ENCODE measurements around the gene SMURF1.

The SMURF1 gene

DNA sequence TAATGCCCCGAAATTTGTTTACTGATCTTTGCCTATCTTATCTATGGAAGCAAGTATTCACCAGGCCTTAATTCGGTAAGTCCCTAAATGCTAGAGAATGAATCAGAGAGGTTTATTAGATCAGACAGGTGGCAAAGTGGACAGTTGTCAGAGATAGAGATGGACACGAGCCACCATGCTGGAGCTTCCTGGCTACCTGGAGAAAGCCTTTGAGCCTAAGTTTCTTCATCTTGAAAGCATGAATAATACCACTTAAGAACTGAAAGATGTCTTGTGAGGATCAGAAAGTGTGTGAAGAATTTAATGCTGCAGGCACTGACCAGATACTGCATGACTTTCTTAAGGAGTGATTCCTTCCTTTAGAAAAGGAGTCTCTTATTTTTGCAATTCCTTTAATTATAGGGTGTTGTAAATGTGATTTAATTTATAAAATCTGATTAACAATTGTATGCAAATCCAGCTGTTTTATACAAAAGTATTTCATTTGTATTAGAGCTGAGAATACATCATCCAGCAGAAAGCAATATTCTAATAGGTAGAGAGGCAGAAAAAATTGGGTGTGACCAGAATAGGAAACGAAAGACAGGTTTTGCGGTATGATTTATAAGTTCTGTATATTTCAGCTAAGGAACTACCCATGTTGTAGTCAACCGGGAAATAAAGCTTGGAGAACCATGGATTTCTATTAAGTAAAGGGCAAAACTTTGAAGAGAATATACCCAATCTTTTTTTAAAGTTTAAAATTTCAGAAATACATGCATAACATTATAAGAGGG, 82.7 kb downstream of the SMURF1 start:
- Histone ChIP-seq H3K4me1 (ENCODE audit: control insufficient read depth in 2 of 2, insufficient read depth in 1 of 2, low read depth in 1 of 2, low read length in 2 of 2) (no peaks in the 10 kb centered on the region), H4K91ac (ENCODE audit: low read depth, low read length, poor library complexity) (no peak overlapping the region), H4K8ac (ENCODE audit: low read depth, low read length) (no peak overlapping the region), H3K9ac (ENCODE audit: low read depth, low read length, poor library complexity) (no peak overlapping the region), H2BK12ac (ENCODE audit: low read length) (no peak overlapping the region), H3K79me1 (ENCODE audit: low read depth, low read length) (no peaks in the 10 kb centered on the region), H3K4me2 (ENCODE audit: insufficient read depth, low read length, poor library complexity, severe bottlenecking) (no peak overlapping the region), H3K27ac (replicated peaks; ENCODE audit: low read length) (no peak overlapping the region), H2AK5ac (ENCODE audit: low read depth, low read length) (no peak overlapping the region), H3K4me3 (ENCODE audit: low read length in 2 of 2) (no peak overlapping the region), H3K14ac (ENCODE audit: low read length) (no peak overlapping the region), H2AFZ (ENCODE audit: low read length) (no peak overlapping the region), H3K23ac (ENCODE audit: low read depth, low read length, poor library complexity) (no peak overlapping the region), H3K4ac (ENCODE audit: low read length) (no peak overlapping the region), H3K36me3 (replicated peaks in 1 of 2; ENCODE audit: control insufficient read depth in 2 of 2, insufficient read depth in 2 of 2, low read length in 2 of 2) (peaks cover 5 to 29% of the 10 kb centered on the region in 2 donors), H2BK5ac (ENCODE audit: low read length) (no peak overlapping the region), H3K27me3 (ENCODE audit: control insufficient read depth in 3 of 3, insufficient read depth in 3 of 3, low read depth in 1 of 3, low read length in 3 of 3) (no peaks in the 10 kb centered on the region), H3K9me3 (replicated peaks in 1 of 2; ENCODE audit: control insufficient read depth in 2 of 2, insufficient read depth in 1 of 2, low read depth in 1 of 2, low read length in 2 of 2) (no peaks in the 10 kb centered on the region), H2BK15ac (ENCODE audit: low read length) (no peak overlapping the region), H3K18ac (ENCODE audit: low read length) (no peak overlapping the region), H2BK120ac (ENCODE audit: low read depth, low read length) (no peak overlapping the region)
- no CpG with 5 or more reads among the region's 6 CpGs for WGBS, 2 donors (ENCODE audit: extremely low coverage in 2 of 2, insufficient read length in 2 of 2, insufficient replicate concordance in 1 of 2)
- DNase-seq (ENCODE audit: low spot score) = no peak

- Histone ChIP-seq H3K9ac (ENCODE audit: low read depth, low read length, poor library complexity) (no peak overlapping the region), H3K4me3 (ENCODE audit: low read length in 2 of 2) (no peak overlapping the region), H2AK5ac (ENCODE audit: low read depth, low read length) (no peak overlapping the region), H3K79me1 (ENCODE audit: low read depth, low read length) (no peaks in the 10 kb centered on the region), H3K4me1 (ENCODE audit: control insufficient read depth in 2 of 2, insufficient read depth in 1 of 2, low read depth in 1 of 2, low read length in 2 of 2) (no peaks in the 10 kb centered on the region), H4K91ac (ENCODE audit: low read depth, low read length, poor library complexity) (no peak overlapping the region), H3K27ac (replicated peaks; ENCODE audit: low read length) (no peak overlapping the region), H3K4ac (ENCODE audit: low read length) (no peak overlapping the region), H3K36me3 (replicated peaks in 1 of 2; ENCODE audit: control insufficient read depth in 2 of 2, insufficient read depth in 2 of 2, low read length in 2 of 2) (peaks cover 31 to 80% of the 10 kb centered on the region in 2 donors), H2BK5ac (ENCODE audit: low read length) (no peak overlapping the region), H3K9me3 (replicated peaks in 1 of 2; ENCODE audit: control insufficient read depth in 2 of 2, insufficient read depth in 1 of 2, low read depth in 1 of 2, low read length in 2 of 2) (no peaks in the 10 kb centered on the region), H3K23ac (ENCODE audit: low read depth, low read length, poor library complexity) (no peak overlapping the region), H3K27me3 (ENCODE audit: control insufficient read depth in 3 of 3, insufficient read depth in 3 of 3, low read depth in 1 of 3, low read length in 3 of 3) (no peaks in the 10 kb centered on the region), H3K4me2 (ENCODE audit: insufficient read depth, low read length, poor library complexity, severe bottlenecking) (no peak overlapping the region), H3K14ac (ENCODE audit: low read length) (no peak overlapping the region), H2BK12ac (ENCODE audit: low read length) (no peak overlapping the region), H4K8ac (ENCODE audit: low read depth, low read length) (no peak overlapping the region), H2AFZ (ENCODE audit: low read length) (no peak overlapping the region), H2BK15ac (ENCODE audit: low read length) (no peak overlapping the region), H2BK120ac (ENCODE audit: low read depth, low read length) (no peak overlapping the region), H3K18ac (ENCODE audit: low read length) (no peak overlapping the region)
- WGBS, 2 donors (ENCODE audit: extremely low coverage in 2 of 2, insufficient read length in 2 of 2, insufficient replicate concordance in 1 of 2) = no CpG with 5 or more reads among the region's 9 CpGs
- no peak for DNase-seq (ENCODE audit: low spot score)
Measured at GRCh38 chr7:99054781-99055180, 89.1 kb downstream of the SMURF1 start.

GRCh38 chr7:99050971-99051370, 92.9 kb downstream of the SMURF1 start:
- Histone ChIP-seq H2AK5ac (ENCODE audit: low read depth, low read length) (no peak overlapping the region), H3K4ac (ENCODE audit: low read length) (no peak overlapping the region), H3K4me3 (ENCODE audit: low read length in 2 of 2) (no peak overlapping the region), H3K9me3 (replicated peaks in 1 of 2; ENCODE audit: control insufficient read depth in 2 of 2, insufficient read depth in 1 of 2, low read depth in 1 of 2, low read length in 2 of 2) (no peaks in the 10 kb centered on the region), H4K91ac (ENCODE audit: low read depth, low read length, poor library complexity) (no peak overlapping the region), H3K14ac (ENCODE audit: low read length) (no peak overlapping the region), H2BK12ac (ENCODE audit: low read length) (no peak overlapping the region), H3K9ac (ENCODE audit: low read depth, low read length, poor library complexity) (no peak overlapping the region), H3K23ac (ENCODE audit: low read depth, low read length, poor library complexity) (no peak overlapping the region), H3K36me3 (replicated peaks in 1 of 2; ENCODE audit: control insufficient read depth in 2 of 2, insufficient read depth in 2 of 2, low read length in 2 of 2) (peaks cover 45 to 92% of the 10 kb centered on the region in 2 donors), H3K27me3 (ENCODE audit: control insufficient read depth in 3 of 3, insufficient read depth in 3 of 3, low read depth in 1 of 3, low read length in 3 of 3) (no peaks in the 10 kb centered on the region), H2BK15ac (ENCODE audit: low read length) (no peak overlapping the region), H3K4me1 (ENCODE audit: control insufficient read depth in 2 of 2, insufficient read depth in 1 of 2, low read depth in 1 of 2, low read length in 2 of 2) (no peaks in the 10 kb centered on the region), H4K8ac (ENCODE audit: low read depth, low read length) (no peak overlapping the region), H2BK120ac (ENCODE audit: low read depth, low read length) (no peak overlapping the region), H2BK5ac (ENCODE audit: low read length) (no peak overlapping the region), H2AFZ (ENCODE audit: low read length) (no peak overlapping the region), H3K4me2 (ENCODE audit: insufficient read depth, low read length, poor library complexity, severe bottlenecking) (no peak overlapping the region), H3K18ac (ENCODE audit: low read length) (no peak overlapping the region), H3K27ac (replicated peaks; ENCODE audit: low read length) (no peak overlapping the region), H3K79me1 (ENCODE audit: low read depth, low read length) (peaks cover 1% of the 10 kb centered on the region)
- WGBS, 2 donors (ENCODE audit: extremely low coverage in 2 of 2, insufficient read length in 2 of 2, insufficient replicate concordance in 1 of 2) = no CpG with 5 or more reads among the region's 2 CpGs
- no peak for DNase-seq (ENCODE audit: low spot score)

DNA sequence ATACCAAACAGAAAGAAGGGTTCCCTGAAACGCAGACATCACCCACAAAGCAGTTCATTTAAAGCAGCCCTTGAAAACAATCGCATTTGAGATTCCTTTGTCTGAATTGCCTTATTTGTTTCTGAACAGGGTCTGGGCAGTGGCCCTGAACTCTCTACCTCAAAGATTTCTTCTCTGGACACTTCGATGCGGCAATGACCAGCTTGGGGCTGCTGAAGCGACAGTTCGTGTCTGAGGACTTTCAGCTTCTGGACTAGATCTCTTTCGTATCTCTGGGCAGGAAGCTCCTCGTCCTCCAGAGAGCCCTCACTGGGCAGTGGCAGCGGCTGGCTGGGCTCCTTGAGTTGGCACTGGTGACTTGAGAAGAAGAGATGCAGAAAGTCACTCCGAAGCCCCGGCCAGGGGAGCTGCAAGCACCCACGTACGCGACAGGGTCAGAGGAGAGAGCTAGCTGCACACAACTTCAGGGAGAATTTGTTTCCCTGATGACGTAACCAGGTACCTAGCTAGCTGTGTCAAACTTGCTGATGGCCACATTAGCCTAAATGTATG, 96.3 kb downstream of the SMURF1 start:
- Histone ChIP-seq H2BK15ac (ENCODE audit: low read length) (no peak overlapping the region), H3K4me3 (ENCODE audit: low read length in 2 of 2) (no peak overlapping the region), H3K27me3 (ENCODE audit: control insufficient read depth in 3 of 3, insufficient read depth in 3 of 3, low read depth in 1 of 3, low read length in 3 of 3) (no peaks in the 10 kb centered on the region), H3K27ac (replicated peaks; ENCODE audit: low read length) (no peak overlapping the region), H2BK12ac (ENCODE audit: low read length) (no peak overlapping the region), H4K8ac (ENCODE audit: low read depth, low read length) (no peak overlapping the region), H3K9ac (ENCODE audit: low read depth, low read length, poor library complexity) (peak overlapping the region; percentile 21), H3K4ac (ENCODE audit: low read length) (no peak overlapping the region), H3K9me3 (replicated peaks in 1 of 2; ENCODE audit: control insufficient read depth in 2 of 2, insufficient read depth in 1 of 2, low read depth in 1 of 2, low read length in 2 of 2) (no peaks in the 10 kb centered on the region), H3K4me1 (ENCODE audit: control insufficient read depth in 2 of 2, insufficient read depth in 1 of 2, low read depth in 1 of 2, low read length in 2 of 2) (no peaks in the 10 kb centered on the region), H3K14ac (ENCODE audit: low read length) (no peak overlapping the region), H3K36me3 (replicated peaks in 1 of 2; ENCODE audit: control insufficient read depth in 2 of 2, insufficient read depth in 2 of 2, low read length in 2 of 2) (peaks cover 47 to 96% of the 10 kb centered on the region in 2 donors), H3K23ac (ENCODE audit: low read depth, low read length, poor library complexity) (no peak overlapping the region), H3K18ac (ENCODE audit: low read length) (no peak overlapping the region), H2AFZ (ENCODE audit: low read length) (no peak overlapping the region), H2AK5ac (ENCODE audit: low read depth, low read length) (no peak overlapping the region), H3K79me1 (ENCODE audit: low read depth, low read length) (peaks cover 1% of the 10 kb centered on the region), H4K91ac (ENCODE audit: low read depth, low read length, poor library complexity) (no peak overlapping the region), H2BK5ac (ENCODE audit: low read length) (no peak overlapping the region), H3K4me2 (ENCODE audit: insufficient read depth, low read length, poor library complexity, severe bottlenecking) (no peak overlapping the region), H2BK120ac (ENCODE audit: low read depth, low read length) (no peak overlapping the region)
- no peak for DNase-seq (ENCODE audit: low spot score)
- no CpG with 5 or more reads among the region's 15 CpGs for WGBS, 2 donors (ENCODE audit: extremely low coverage in 2 of 2, insufficient read length in 2 of 2, insufficient replicate concordance in 1 of 2)
